Muscle of leg (tissue), 11 donors: Measurements from ENCODE around the gene IGFALS. TPM values are rescaled to one million over a fixed set of nuclear protein-coding genes. Genes with fewer than 3 reads are reported as not detected.
"Not testable (repeated sequence)": the region's sequence is repeated elsewhere in the genome, so short reads cannot be mapped to it uniquely, and the experiment has no call there.

Experiments used
- DNase-seq: peaks from one replicate; pipeline ENCODE4 v3.0.0; 2013
- H3K27ac ChIP-seq: one replicate; pipeline ENCODE4 v1.5.1; 2013; ENCODE audit warnings: mild to moderate bottlenecking, low read length, control low read depth
- H3K27me3 ChIP-seq: one replicate; pipeline ENCODE4 v1.6.1; 2013; ENCODE audit warnings: low read length; ENCODE audit not compliant: control insufficient read depth, insufficient read depth
- H3K36me3 ChIP-seq: one replicate; pipeline ENCODE4 v1.6.1; 2013; ENCODE audit warnings: low read length; ENCODE audit not compliant: control insufficient read depth, insufficient read depth
- H3K4me1 ChIP-seq: one replicate; pipeline ENCODE4 v1.6.1; 2013; ENCODE audit warnings: low read length; ENCODE audit not compliant: control insufficient read depth, insufficient read depth
- H3K4me3 ChIP-seq: one replicate; pipeline ENCODE4 v1.5.1; 2013; ENCODE audit warnings: low read length, control low read depth
- H3K9me3 ChIP-seq: replicated peaks from 2 replicates; pipeline ENCODE4 v1.6.1; 2013; ENCODE audit warnings: low read depth, low read length; ENCODE audit not compliant: control insufficient read depth
- WGBS: methylation state at CpG from one replicate; pipeline ENCODE4 v1.1.5; 2013; ENCODE audit warnings: missing lambda C conversion rate; ENCODE audit not compliant: insufficient coverage; 5-methylcytosine and 5-hydroxymethylcytosine counted together
- polyA plus RNA-seq, 8 donors: library from polyadenylated mRNA; unstranded; fragments of 120-200 nt; gene quantifications; one replicate each; pipeline versions ENCODE4 v1.2.1 to v1.2.3, GENCODE V29; 2013; ENCODE audit warnings: inconsistent platforms in 1 of 8, low replicate concordance in 1 of 8; ENCODE audit not compliant: insufficient read length in 8 of 8, insufficient read depth in 1 of 8
- total RNA-seq: library from RNA; stranded (reverse); fragments of 120-200 nt; gene quantifications from one replicate; pipeline ENCODE4 v1.2.4, GENCODE V29; 2013

The IGFALS gene
- total and polyA plus RNA-seq, 9 donors = 0.11 to 1.1 (median 0.28) TPM

DNA sequence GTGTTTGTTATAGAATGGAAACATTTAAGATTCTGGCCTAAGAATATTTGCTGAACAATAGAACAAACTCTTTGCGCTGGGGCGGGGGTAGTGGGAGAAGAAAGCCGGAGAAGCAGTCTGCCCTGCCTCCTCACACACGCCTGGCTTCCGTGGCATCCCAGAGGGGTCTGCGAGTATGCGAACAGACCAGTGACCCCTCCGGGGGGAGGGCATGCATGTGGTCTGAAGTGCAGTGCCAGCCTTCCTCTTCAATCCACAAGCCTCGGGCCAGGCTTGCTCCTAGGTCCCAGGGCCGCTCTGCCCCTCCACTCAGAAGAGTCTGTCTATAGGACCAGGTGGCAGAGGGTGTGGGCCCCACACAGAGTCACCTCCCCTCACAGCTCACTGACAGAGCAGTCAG, 14.1 kb upstream of the IGFALS start:
- peaks cover 46% of the 10 kb centered on the region for H3K36me3 ChIP-seq
- H3K27me3 ChIP-seq = no peaks in the 10 kb centered on the region
- peaks cover 2% of the 10 kb centered on the region for H3K9me3 ChIP-seq
- no peaks in the 10 kb centered on the region for H3K4me1 ChIP-seq
- H3K4me3 ChIP-seq = no peak overlapping the region
- no peak overlapping the region for H3K27ac ChIP-seq
- 100% methylated on average over 3 of the region's 10 CpGs for WGBS
- no peak for DNase-seq

DNA sequence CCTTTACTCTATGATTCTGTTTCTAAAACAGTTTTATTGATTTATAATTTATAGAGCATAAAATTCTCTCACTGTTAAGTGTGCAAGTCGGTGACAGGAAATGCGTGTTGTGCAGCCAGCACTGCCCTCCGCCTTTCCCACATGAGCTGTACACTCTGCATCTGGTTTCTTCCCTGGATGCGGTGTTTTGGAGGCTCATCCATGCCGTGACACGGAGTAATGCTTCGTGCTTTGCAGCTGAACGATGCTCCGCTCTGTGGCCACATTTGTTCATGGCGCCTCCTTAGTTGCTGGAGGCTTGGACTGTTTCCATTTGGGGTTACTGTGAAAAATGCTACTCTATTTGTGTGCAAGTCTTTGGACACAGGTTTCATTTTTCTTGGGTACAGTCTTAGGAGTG, 7.2 kb upstream of the IGFALS start:
- Histone ChIP-seq H3K36me3 (peaks cover 3% of the 10 kb centered on the region), H3K4me3 (no peak overlapping the region), H3K9me3 (peaks cover 14% of the 10 kb centered on the region), H3K4me1 (no peaks in the 10 kb centered on the region), H3K27ac (no peak overlapping the region), H3K27me3 (no peaks in the 10 kb centered on the region)
- 64% methylated on average over 8 of the region's 10 CpGs for WGBS
- no peak for DNase-seq

DNA sequence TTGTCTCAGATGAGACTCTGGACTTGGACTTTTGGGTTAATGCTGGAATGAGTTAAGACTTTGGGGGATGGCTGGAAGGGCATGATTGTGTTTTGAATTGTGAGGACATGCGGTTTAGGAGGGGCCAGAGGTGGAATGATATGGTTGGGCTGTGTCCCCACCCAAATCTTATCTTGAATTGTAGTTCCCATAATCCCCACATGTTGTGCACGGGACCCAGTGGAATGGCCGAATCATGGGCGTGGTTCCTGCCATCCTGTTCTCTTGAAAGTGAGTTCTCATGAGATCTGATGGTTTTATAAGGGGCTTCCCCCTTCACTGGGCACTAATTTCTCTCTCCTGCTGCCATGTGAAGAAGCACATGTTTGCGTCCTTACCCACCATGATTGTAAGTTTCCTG, 5.8 kb upstream of the IGFALS start:
- H3K4me3 ChIP-seq, H3K27ac ChIP-seq, H3K27me3 ChIP-seq, H3K36me3 ChIP-seq, H3K4me1 ChIP-seq, DNase-seq: not testable (repeated sequence)
- no CpG with 5 or more reads among the region's 5 CpGs for WGBS
- H3K9me3 ChIP-seq = peaks cover 14% of the 10 kb centered on the region

DNA sequence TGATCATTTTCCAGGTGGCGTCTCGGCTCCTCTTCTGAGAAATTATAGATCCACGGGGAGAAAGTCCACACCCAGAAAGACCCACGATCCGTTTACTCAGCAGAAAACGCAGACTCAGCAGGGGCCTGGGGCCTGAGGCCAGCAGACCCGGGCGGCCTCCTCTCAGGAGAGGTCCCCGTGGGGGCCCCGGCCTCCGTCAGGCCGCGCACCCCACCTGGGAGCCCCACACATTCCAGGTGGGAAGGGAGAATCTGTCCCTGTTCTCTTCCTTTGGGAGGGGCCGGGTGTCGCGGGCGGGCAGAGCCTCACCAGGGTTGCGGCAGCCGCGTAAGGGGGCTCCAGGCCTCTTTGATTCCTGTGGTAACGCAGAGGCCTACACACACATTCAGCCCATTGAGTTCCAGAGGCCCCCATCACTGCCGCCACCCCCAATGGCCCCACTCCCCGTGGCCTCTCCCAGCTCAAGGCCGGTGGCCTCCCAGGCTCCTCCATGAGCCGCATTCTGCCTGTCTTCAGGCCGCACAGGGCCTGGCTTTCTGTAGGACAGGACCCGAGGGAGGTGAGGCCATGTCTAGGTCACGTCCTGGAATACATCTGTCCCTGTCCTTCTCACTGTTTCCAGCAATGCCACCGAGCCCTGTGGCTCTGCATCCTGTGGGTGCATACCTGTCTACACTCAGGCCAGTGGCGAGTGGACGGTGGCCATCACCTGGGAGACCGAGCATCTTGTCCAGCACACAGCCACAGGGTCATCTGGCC, 1.6 kb upstream of the IGFALS start:
- Histone ChIP-seq H3K27me3 (no peaks in the 10 kb centered on the region), H3K27ac (no peak overlapping the region), H3K4me1 (peaks cover 12% of the 10 kb centered on the region), H3K36me3 (peaks cover 16% of the 10 kb centered on the region), H3K4me3 (no peak overlapping the region), H3K9me3 (peaks cover 14% of the 10 kb centered on the region)
- no peak for DNase-seq
- WGBS = 72% methylated on average over 22 of the region's 32 CpGs

DNA sequence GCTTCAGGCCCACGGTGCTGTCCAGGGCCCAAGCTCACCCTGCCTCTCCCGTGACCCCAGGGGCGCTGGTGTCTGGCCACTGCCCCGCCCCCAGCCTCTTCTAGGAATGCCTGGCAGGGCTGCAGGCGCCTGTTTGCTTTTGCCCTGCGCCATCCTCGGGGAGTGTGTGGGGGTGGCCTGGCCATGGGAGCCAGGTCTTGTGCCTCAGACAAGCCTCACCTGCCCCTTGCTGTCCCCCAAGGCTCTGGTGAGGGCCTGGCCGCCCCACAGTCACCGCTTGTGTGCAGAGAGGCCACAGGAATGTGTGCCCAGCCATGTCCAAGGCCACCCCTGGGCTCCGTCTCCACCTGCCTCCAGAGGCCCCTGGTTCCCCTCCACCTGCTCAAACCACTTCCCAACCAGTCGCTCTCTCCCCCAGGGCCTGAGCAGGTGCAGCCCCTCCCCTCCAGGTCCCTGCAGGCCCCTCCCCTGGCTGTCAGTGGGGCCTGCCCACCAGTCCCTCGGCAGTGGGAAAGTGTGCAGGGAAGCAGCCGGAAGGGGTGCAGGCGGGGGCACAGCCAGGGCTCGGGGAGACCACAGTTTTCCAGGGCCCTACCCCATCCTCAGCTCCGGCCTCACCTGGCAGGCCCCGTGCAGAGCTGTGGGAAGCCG, 841 bp upstream of the IGFALS start:
- Histone ChIP-seq H3K4me3 (no peak overlapping the region), H3K27ac (no peak overlapping the region), H3K4me1 (peaks cover 12% of the 10 kb centered on the region), H3K36me3 (peaks cover 24% of the 10 kb centered on the region), H3K9me3 (peaks cover 12% of the 10 kb centered on the region), H3K27me3 (no peaks in the 10 kb centered on the region)
- no peak for DNase-seq
- 47% methylated on average over 12 of the region's 18 CpGs for WGBS

DNA sequence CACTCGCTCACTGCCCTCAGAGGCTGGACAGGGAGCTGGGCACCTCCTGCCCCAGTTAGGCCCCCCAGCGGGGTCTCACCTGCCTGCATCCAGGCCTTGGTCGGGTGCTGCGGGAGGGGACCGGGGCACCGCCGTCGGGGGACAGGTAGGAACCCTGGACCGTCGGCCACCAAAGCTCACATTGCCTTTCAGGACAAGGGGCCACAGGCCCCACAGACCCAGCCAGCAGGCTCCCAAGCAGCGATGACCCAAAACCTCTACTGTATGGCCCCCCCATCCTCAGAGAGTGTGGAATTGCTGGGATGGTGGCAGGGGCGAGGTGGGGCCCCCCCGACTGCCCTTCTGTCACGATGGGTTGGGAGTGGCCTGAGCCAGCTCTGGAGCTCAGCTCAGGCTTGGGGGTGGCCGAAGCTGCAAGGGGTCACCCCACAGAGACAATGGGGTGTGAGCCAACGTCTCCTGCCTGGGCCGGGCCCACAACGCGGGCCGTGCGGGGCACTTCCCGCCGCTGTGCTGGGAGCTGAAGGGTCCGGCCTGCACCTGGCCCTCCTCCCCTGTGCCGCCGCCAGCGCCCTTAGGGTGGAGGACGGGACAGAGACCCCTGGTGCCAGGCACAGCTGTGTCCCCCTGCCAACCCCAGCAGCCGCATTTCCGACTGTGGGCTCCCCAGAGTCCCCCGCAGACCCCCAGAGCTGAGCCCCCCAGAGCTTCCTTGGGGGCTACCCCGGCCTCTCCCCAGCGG, 498 bp downstream of the IGFALS start:
- WGBS = 86% methylated on average over 23 of the region's 33 CpGs
- H3K27ac ChIP-seq = no peak overlapping the region
- H3K9me3 ChIP-seq = peaks cover 2% of the 10 kb centered on the region
- no peak overlapping the region for H3K4me3 ChIP-seq
- no peak for DNase-seq
- H3K4me1 ChIP-seq = peaks cover 12% of the 10 kb centered on the region
- no peaks in the 10 kb centered on the region for H3K27me3 ChIP-seq
- H3K36me3 ChIP-seq = peaks cover 37% of the 10 kb centered on the region

DNA sequence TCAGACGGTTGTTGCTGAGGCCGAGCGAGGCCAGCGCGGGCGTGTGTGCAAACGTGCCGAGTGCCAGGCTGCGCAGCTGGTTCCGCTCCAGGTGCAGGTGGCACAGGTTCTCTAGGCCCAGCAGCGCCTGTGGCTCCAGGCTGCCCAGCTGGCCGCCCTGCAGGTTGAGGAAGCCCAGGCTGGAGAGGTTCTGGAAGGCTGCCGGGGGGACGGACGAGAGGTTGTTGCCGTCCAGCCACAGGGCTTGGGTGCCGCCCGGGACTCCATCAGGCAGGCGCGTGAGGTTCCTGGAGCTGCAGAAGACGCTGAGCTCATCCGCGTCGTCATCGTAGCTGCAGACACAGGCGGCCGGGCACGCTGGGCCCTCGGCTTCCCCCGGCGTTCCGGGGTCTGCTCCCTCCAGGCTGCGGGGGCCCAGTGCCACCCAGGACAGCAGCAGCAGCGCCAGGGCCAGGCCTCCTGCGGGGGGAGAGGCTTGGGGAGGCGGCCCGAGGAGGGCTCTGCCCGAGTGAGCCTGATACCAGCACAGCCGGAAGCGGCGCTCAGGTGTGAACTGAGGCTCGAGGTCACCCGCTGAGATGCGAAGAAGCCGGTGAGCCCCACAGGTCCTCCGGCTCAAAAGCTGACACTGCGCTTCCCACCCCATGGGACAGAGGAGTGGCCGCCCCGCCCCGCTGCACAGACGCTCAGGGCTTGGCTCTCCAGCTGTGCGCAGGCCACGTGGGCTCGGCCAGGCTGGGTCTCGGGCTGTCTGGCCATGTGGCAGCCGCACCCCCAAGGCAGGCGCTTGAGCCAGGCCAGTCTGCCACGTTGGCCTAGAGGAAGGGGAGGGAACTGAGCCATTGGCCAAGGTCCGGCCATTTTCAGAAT, 1.3 kb downstream of the IGFALS start:
- Histone ChIP-seq H3K9me3 (no peaks in the 10 kb centered on the region), H3K27me3 (no peaks in the 10 kb centered on the region), H3K4me3 (no peak overlapping the region), H3K27ac (no peak overlapping the region), H3K36me3 (peaks cover 44% of the 10 kb centered on the region), H3K4me1 (peaks cover 12% of the 10 kb centered on the region)
- WGBS = 77% methylated on average over 59 of the region's 59 CpGs
- no peak for DNase-seq

DNA sequence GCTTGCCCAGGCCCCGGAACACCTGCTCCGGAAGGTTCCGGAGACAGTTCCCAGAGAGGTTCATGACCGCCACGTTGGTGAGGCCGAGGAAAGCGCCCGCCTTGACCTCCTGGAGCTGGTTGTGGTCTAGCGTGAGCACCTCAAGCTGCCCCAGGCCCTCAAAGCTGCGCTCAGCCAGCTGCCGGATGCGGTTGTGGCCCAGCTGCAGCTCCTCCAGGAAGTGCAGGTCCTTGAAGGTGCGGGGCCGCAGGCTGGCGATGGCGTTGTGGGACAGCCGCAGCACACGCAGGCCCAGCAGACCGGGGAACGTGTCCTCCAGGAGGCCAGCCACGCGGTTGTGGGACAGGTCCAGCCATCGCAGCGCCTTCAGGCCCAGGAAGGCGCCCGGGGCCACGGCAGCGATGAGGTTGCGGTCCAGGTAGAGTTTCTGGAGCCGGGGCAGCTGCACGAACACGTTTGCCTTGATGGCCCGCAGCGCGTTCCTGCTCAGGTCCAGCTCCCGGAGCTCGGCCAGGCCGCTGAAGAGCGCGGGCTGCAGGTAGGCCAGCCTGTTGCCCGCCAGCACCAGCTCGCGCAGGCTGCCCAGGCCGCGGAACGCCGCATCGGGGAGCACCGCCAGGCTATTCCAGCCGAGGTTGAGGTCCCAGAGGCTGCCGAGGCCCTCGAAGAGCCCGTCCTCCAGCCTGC, 2.1 kb downstream of the IGFALS start:
- 91% methylated on average over 53 of the region's 53 CpGs for WGBS
- Histone ChIP-seq H3K36me3 (peaks cover 52% of the 10 kb centered on the region), H3K9me3 (no peaks in the 10 kb centered on the region)

DNA sequence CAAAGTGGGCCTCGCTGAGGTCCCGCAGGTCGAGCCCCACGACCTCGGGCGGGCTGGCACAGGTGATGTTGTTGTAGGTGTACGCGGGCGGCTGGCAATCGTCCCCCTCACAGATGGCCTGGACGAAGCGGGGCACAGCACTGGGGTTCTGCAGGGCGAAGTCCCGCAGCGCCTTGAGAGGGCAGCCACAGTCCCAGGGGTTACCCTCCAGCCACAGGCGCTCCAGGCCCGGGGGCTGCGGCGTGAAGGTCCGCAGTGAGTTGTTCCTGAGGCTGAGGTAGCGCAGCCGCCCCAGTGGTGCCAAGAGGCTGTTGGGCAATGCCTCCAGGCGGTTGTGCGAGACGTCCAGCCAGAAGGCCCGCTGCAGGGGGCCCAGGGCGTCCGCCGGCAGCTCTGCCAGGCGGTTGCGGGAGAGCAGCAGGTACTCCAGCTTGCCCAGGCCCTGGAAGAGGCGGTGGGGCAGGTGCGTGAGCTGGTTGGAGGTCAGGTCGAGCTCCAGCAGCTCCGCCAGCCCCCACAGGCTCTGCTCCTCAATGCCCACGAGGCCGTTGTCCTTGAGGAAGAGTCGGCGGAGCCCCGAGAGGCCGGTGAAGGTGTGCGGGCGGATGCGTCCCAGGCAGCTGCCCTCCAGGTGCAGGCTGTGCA, 2.8 kb downstream of the IGFALS start:
- DNase-seq = no peak
- no peak overlapping the region for H3K27ac ChIP-seq
- WGBS = 93% methylated on average over 38 of the region's 44 CpGs
- no peak overlapping the region for H3K4me3 ChIP-seq
- H3K9me3 ChIP-seq = no peaks in the 10 kb centered on the region
- H3K36me3 ChIP-seq = peaks cover 58% of the 10 kb centered on the region
- peaks cover 12% of the 10 kb centered on the region for H3K4me1 ChIP-seq
- no peaks in the 10 kb centered on the region for H3K27me3 ChIP-seq

More for the DNA sequence above, 2.1 kb downstream of the IGFALS start:
- Histone ChIP-seq H3K27me3 (no peaks in the 10 kb centered on the region), H3K4me1 (peaks cover 12% of the 10 kb centered on the region), H3K4me3 (no peak overlapping the region), H3K27ac (no peak overlapping the region)
- DNase-seq = no peak
